Dedifferentiated amniotic fluid mesenchymal stem cell (primary cell): ENCODE measurements around the gene CILP.
A peak's percentile ranks its signal among the peaks of the same experiment; 100 is the strongest.
"Not testable (repeated sequence)": the region's sequence is repeated elsewhere in the genome, so short reads cannot be mapped to it uniquely, and the experiment has no call there.

Source experiments
- DNase-seq: peaks from one replicate; pipeline ENCODE4 v3.0.0-alpha.2; 2016; ENCODE audit errors: extremely low spot score

Gene CILP

GRCh38 chr15:65210770-65211481 is at the start of gene CILP:
TSS of gene CILP (minus strand) at chr15:65211473. CDS start at chr15:65209755, 1,718 bp downstream.
- DNase-seq, result no peak

- no peak for DNase-seq
Measured at GRCh38 chr15:65260968-65261367, 49.7 kb upstream of the CILP start.

- DNase-seq, result no peak
Measured at GRCh38 chr15:65259367-65259797, 48.1 kb upstream of the CILP start.

GRCh38 chr15:65258375-65259262 is 47.3 kb upstream of the CILP start:
- no peak for DNase-seq

GRCh38 chr15:65255486-65256140 is 44.3 kb upstream of the CILP start:
- DNase-seq, result no peak

GRCh38 chr15:65254758-65255157 is 43.5 kb upstream of the CILP start:
- DNase-seq, result no peak

- DNase-seq, result no peak
Measured at GRCh38 chr15:65254356-65254755, 43.1 kb upstream of the CILP start.

- no peak for DNase-seq
Measured at GRCh38 chr15:65249641-65250040, 38.4 kb upstream of the CILP start.

- no peak for DNase-seq
Measured at GRCh38 chr15:65248511-65249255, 37.4 kb upstream of the CILP start.

GRCh38 chr15:65246939-65247338 is 35.7 kb upstream of the CILP start:
- DNase-seq, result no peak

GRCh38 chr15:65246026-65246714 is 34.9 kb upstream of the CILP start:
- no peak for DNase-seq

GRCh38 chr15:65245096-65245856 is 34.0 kb upstream of the CILP start:
- DNase-seq, result peak; percentile 39

GRCh38 chr15:65244638-65245037 is 33.4 kb upstream of the CILP start:
- DNase-seq, result no peak

- not testable (repeated sequence) for DNase-seq
Measured at GRCh38 chr15:65236443-65236842, 25.2 kb upstream of the CILP start.

- DNase-seq, result no peak
Measured at GRCh38 chr15:65233696-65234095, 22.4 kb upstream of the CILP start.

- DNase-seq, result no peak
Measured at GRCh38 chr15:65232520-65232919, 21.2 kb upstream of the CILP start.

GRCh38 chr15:65231306-65231705 is 20.0 kb upstream of the CILP start:
- DNase-seq, result no peak

GRCh38 chr15:65226901-65227300 is 15.6 kb upstream of the CILP start:
- not testable (repeated sequence) for DNase-seq

GRCh38 chr15:65226221-65226620 is 14.9 kb upstream of the CILP start:
- DNase-seq, result no peak

GRCh38 chr15:65223996-65224395 is 12.7 kb upstream of the CILP start:
- no peak for DNase-seq
